K562 (cell line): ENCODE data around the gene DAPK2. TPM values are rescaled to one million over a fixed set of nuclear protein-coding genes. Genes with fewer than 3 reads are reported as not detected.

ENCODE experiments used
- CTCF ChIP-seq, 3 experiments: IDR thresholded peaks in 2 of 3; conservative IDR thresholded peaks in 1 of 3; 2 replicates each; pipeline ENCODE4 v1.5.1; 2011 to 2012; ENCODE audit warnings: low read length in 3 of 3, mild to moderate bottlenecking in 3 of 3, control low read depth in 2 of 3, improper control_type of control experiment in 1 of 3, inconsistent platforms in 1 of 3, low read depth in 1 of 3, mixed read lengths in 1 of 3, moderate library complexity in 1 of 3; ENCODE audit not compliant: insufficient read depth in 2 of 3
- FOXM1 ChIP-seq, 2 experiments: fragments of 450-650 bp in 1 of 2; sonication (generic) in 1 of 2; formaldehyde crosslinking in 1 of 2; IDR thresholded peaks; 2 replicates each; pipeline versions ENCODE4 v1.6.1 to v1.9.0; 2017 to 2022; ENCODE audit warnings: low read depth in 2 of 2, mild to moderate bottlenecking in 2 of 2, missing genetic modification reagents in 1 of 2, moderate library complexity in 1 of 2
- GTF2F1 ChIP-seq: IDR thresholded peaks from 2 replicates; pipeline ENCODE4 v1.6.1; 2011; ENCODE audit warnings: low read depth, low read length, improper control_type of control experiment
- MAFK ChIP-seq: IDR thresholded peaks from 2 replicates; pipeline ENCODE4 v1.6.1; 2011; ENCODE audit warnings: low read length, improper control_type of control experiment
- TCF7 ChIP-seq: sonication (generic); IDR thresholded peaks from 2 replicates; pipeline ENCODE4 v1.6.1; 2016; ENCODE audit warnings: antibody characterized with exemption, borderline replicate concordance
- polyA plus RNA-seq, 8 experiments: library from polyadenylated mRNA; depleted of rRNA in 4 of 8; stranded (reverse) in 5 of 8; unstranded in 3 of 8; fragments of >200 nt; fragmentation: Nextera tagmentation in 2 of 8; fragmentation: Illumina TruSeq in 1 of 8; extraction: Ambion mirVana in 2 of 8; extraction: Trizol in 1 of 8; gene quantifications; 2 replicates each; pipeline versions ENCODE4 v1.2.1 to v1.2.3, GENCODE V29; 2011 to 2014; ENCODE audit warnings: inconsistent platforms in 1 of 8, missing spikeins in 1 of 8
- total RNA-seq, 7 experiments: library from RNA; depleted of rRNA in 6 of 7; stranded (reverse); fragments of >200 nt in 6 of 7; fragmentation: Illumina TruSeq in 2 of 7; extraction: Trizol in 2 of 7; gene quantifications; 2 replicates each; pipeline versions ENCODE4 v1.2.1 to v1.2.3, GENCODE V29; 2011 to 2021; ENCODE audit warnings: low replicate concordance in 1 of 7
- TF ChIP-seq, protein P1 (sequence below), 2 experiments: fragments of 450-650 bp in 1 of 2; sonication (generic) in 1 of 2; formaldehyde crosslinking in 1 of 2; IDR thresholded peaks; 2 replicates each; pipeline versions ENCODE4 v1.7.1 to v1.9.0; 2016 to 2022; ENCODE audit warnings: inconsistent platforms in 1 of 2, mild to moderate bottlenecking in 1 of 2, missing genetic modification reagents in 1 of 2
- TF ChIP-seq, protein P2 (sequence below): fragments of 250-450 bp; sonication (Bioruptor Pico); IDR thresholded peaks from 2 replicates; pipeline ENCODE4 v1.4.0; 2020; ENCODE audit warnings: mild to moderate bottlenecking
- TF ChIP-seq, protein P3 (sequence below): fragments of 450-650 bp; IDR thresholded peaks from 2 replicates; pipeline ENCODE4 v1.6.1; 2016; ENCODE audit warnings: mild to moderate bottlenecking
- TF ChIP-seq, protein P4 (sequence below): sonication (generic); formaldehyde crosslinking; IDR thresholded peaks from 2 replicates; pipeline ENCODE4 v1.8.0; 2022; ENCODE audit warnings: missing genetic modification reagents, mild to moderate bottlenecking, borderline replicate concordance

DAPK2 gene
- total and polyA plus RNA-seq, 9 of the 15 experiments (the other 6 are each of a cell fraction or from before 2014, with no cell fraction given) = 0.14 to 5.2 (median 2.2) TPM

GRCh38 chr15:63870487-63871209 lies 175.6 kb downstream of the DAPK2 start (continued):
- TF ChIP-seq, protein P1, sequence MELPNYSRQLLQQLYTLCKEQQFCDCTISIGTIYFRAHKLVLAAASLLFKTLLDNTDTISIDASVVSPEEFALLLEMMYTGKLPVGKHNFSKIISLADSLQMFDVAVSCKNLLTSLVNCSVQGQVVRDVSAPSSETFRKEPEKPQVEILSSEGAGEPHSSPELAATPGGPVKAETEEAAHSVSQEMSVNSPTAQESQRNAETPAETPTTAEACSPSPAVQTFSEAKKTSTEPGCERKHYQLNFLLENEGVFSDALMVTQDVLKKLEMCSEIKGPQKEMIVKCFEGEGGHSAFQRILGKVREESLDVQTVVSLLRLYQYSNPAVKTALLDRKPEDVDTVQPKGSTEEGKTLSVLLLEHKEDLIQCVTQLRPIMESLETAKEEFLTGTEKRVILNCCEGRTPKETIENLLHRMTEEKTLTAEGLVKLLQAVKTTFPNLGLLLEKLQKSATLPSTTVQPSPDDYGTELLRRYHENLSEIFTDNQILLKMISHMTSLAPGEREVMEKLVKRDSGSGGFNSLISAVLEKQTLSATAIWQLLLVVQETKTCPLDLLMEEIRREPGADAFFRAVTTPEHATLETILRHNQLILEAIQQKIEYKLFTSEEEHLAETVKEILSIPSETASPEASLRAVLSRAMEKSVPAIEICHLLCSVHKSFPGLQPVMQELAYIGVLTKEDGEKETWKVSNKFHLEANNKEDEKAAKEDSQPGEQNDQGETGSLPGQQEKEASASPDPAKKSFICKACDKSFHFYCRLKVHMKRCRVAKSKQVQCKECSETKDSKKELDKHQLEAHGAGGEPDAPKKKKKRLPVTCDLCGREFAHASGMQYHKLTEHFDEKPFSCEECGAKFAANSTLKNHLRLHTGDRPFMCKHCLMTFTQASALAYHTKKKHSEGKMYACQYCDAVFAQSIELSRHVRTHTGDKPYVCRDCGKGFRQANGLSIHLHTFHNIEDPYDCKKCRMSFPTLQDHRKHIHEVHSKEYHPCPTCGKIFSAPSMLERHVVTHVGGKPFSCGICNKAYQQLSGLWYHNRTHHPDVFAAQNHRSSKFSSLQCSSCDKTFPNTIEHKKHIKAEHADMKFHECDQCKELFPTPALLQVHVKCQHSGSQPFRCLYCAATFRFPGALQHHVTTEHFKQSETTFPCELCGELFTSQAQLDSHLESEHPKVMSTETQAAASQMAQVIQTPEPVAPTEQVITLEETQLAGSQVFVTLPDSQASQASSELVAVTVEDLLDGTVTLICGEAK (IDR thresholded peaks at IDR 0.05) = peak; percentile 84
- TF ChIP-seq, protein P1 (CRISPR knock-in tag; IDR thresholded peaks at IDR 0.05) = peak; percentile 28; the same call in 1 of the 2 replicates
- TF ChIP-seq, protein P2, sequence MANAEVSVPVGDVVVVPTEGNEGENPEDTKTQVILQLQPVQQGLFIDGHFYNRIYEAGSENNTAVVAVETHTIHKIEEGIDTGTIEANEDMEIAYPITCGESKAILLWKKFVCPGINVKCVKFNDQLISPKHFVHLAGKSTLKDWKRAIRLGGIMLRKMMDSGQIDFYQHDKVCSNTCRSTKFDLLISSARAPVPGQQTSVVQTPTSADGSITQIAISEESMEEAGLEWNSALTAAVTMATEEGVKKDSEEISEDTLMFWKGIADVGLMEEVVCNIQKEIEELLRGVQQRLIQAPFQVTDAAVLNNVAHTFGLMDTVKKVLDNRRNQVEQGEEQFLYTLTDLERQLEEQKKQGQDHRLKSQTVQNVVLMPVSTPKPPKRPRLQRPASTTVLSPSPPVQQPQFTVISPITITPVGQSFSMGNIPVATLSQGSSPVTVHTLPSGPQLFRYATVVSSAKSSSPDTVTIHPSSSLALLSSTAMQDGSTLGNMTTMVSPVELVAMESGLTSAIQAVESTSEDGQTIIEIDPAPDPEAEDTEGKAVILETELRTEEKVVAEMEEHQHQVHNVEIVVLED (CRISPR knock-in tag) = no peak
- TF ChIP-seq, protein P3, sequence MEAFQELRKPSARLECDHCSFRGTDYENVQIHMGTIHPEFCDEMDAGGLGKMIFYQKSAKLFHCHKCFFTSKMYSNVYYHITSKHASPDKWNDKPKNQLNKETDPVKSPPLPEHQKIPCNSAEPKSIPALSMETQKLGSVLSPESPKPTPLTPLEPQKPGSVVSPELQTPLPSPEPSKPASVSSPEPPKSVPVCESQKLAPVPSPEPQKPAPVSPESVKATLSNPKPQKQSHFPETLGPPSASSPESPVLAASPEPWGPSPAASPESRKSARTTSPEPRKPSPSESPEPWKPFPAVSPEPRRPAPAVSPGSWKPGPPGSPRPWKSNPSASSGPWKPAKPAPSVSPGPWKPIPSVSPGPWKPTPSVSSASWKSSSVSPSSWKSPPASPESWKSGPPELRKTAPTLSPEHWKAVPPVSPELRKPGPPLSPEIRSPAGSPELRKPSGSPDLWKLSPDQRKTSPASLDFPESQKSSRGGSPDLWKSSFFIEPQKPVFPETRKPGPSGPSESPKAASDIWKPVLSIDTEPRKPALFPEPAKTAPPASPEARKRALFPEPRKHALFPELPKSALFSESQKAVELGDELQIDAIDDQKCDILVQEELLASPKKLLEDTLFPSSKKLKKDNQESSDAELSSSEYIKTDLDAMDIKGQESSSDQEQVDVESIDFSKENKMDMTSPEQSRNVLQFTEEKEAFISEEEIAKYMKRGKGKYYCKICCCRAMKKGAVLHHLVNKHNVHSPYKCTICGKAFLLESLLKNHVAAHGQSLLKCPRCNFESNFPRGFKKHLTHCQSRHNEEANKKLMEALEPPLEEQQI = peak; percentile 83
- TF ChIP-seq GTF2F1 = no peak
- TF ChIP-seq MAFK = no peak
- TF ChIP-seq, protein P4, sequence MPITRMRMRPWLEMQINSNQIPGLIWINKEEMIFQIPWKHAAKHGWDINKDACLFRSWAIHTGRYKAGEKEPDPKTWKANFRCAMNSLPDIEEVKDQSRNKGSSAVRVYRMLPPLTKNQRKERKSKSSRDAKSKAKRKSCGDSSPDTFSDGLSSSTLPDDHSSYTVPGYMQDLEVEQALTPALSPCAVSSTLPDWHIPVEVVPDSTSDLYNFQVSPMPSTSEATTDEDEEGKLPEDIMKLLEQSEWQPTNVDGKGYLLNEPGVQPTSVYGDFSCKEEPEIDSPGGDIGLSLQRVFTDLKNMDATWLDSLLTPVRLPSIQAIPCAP (CRISPR knock-in tag) = peak; percentile 84; the same call in 1 of the 2 replicates
- no peak for TF ChIP-seq TCF7
- TF ChIP-seq CTCF (IDR thresholded peaks at IDR 0.05 in 2 of 3, conservative IDR thresholded peaks at IDR 0.05 in 1 of 3; ENCODE audit: insufficient read depth in 2 of 3, low read depth in 1 of 3, low read length in 3 of 3) = no peak
- no peak for TF ChIP-seq FOXM1 (IDR thresholded peaks at IDR 0.05; ENCODE audit: low read depth)
- TF ChIP-seq FOXM1 (CRISPR knock-in tag; IDR thresholded peaks at IDR 0.05; ENCODE audit: low read depth) = no peak
